HG02981 (cell line): Measurements from ENCODE around the gene ZNF385C.
A peak's percentile ranks its signal among the peaks of the same experiment; 100 is the strongest.
"Not testable (repeated sequence)": the region's sequence is repeated elsewhere in the genome, so short reads cannot be mapped to it uniquely, and the experiment has no call there.

Source experiments
- ATAC-seq: cut with Tn5 transposase; IDR thresholded peaks from one replicate; pipeline ENCODE4 v1.9.1; 2021; ENCODE audit warnings: mild to moderate bottlenecking, moderate library complexity; ENCODE audit not compliant: unreplicated experiment

ZNF385C gene

GRCh38 chr17:42025191-42025579 lies 73.1 kb downstream of the ZNF385C start:
- ATAC-seq: no peak

DNA sequence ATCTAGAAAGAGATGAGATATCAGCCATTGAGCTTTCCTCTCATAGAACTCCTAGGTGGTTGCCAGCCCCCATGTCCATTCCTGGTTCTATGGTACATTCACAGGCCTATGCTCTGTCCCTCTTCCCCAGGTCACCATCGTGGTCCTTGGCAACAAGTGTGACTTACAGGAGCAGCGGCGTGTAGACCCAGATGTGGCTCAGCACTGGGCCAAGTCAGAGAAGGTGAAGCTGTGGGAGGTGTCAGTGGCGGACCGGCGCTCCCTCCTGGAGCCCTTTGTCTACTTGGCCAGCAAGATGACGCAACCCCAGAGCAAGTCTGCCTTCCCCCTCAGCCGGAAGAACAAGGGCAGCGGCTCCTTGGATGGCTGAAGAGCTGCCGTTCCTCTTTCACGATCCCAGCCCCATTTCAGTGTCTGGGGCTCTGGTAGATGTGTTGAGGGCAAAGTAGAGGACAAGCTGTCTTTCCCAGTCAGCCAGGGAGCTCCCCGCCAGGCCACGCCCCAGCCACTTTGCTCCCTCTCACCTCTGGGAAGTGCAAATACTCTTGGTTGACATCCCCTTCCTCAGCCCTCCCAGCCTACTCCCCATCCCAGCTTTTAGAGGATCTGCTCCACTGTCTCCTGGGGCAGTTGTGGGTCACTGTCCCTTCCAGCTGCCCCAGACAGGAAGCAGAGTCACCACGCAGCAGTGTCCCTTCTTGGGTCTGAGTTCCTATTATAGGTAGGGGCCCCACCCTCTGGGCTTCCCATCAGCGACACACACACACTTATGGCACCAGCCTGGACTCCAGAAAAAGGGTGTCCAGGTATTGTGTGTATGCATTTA lies 74.5 kb downstream of the ZNF385C start:
- no peak for ATAC-seq

GRCh38 chr17:42020845-42021244 lies 77.4 kb downstream of the ZNF385C start:
- not testable (repeated sequence) for ATAC-seq

DNA sequence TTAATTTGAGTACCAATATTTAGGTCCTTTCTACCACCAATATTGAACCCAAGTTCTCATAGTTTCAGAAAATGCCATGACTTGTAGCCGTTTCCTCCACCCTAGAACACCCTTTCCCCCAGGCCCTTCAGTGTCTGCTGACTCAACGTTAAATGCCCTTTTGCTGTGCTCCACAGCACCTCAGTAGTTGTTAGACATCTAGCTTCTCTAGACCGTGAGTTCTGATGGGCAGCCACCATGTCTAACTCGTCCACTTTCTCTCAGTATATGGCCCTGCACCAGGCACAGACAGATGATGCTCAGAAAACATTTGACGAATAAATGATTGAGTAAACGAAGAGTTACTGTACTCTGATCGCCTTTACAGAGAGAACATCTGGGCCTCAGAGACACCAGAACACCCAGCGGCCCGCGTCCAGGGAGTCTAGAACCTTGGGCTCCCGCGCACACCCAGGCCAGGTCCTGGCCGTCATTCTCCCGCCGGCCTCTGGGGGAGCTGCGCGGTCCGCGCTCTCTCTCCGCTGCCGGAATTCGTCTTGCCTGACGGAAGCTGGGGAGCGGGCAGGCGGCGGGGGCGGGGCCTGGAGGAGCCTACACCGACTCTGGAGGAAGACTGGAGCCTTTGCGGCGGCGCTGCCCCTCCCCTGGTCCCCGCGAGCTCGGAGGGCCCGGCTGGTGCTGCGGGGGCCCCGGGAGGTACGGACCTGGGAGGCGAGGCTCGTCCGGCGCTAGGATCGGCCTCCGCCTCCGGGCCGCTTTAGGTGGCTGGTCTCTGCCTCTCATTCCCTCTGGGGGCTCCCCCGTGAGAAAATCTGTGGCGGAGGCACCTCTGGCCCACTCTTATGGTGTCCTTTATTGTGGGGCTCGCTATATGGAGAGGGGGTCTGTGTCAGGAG lies 78.5 kb downstream of the ZNF385C start, which contains the start of gene NKIRAS2:
Gene NKIRAS2, plus strand, starts transcription at position 582 of the 896 bp plus-strand sequence. CDS start 1,488 bp downstream, outside the sequence.
- peak; percentile 54 for ATAC-seq

- no peak for ATAC-seq
Measured at GRCh38 chr17:42018988-42019387, 79.3 kb downstream of the ZNF385C start.

DNA sequence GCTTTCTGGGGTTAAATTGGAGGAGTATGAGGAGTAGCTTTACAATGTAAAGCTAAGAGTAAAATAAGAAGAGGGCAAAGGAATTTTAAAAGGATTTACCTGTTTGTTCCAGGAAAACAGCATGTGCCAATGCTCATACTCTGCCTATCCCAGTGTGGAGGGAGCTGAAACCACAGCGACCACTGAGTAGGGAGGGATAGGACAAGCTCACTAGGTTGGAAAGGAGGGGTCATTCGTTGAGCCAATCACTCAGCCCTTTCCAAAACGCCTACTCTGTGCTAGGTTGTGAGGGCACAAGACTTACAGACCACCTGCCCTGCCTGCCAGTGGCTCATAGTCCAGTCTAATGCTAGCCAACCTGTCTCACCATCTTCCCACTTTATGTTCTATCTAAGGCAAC lies 79.9 kb downstream of the ZNF385C start:
- no peak for ATAC-seq

DNA sequence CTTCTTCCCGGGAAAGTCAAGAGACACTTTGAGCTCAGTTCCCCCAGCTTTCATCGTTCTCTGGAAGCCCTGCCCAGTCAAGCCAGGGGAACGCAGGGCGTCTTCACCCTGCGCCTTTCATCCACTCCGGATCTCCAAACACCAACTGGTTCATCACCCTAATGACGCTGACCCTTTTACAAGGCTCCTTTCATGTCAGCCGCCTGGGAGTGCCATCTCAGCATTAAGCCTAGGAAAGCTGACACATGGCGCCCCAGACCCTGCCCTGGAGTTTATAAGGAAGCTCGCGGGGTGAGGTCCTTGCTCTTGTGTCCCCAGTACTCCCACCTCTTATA lies 80.4 kb downstream of the ZNF385C start:
- no peak for ATAC-seq

DNA sequence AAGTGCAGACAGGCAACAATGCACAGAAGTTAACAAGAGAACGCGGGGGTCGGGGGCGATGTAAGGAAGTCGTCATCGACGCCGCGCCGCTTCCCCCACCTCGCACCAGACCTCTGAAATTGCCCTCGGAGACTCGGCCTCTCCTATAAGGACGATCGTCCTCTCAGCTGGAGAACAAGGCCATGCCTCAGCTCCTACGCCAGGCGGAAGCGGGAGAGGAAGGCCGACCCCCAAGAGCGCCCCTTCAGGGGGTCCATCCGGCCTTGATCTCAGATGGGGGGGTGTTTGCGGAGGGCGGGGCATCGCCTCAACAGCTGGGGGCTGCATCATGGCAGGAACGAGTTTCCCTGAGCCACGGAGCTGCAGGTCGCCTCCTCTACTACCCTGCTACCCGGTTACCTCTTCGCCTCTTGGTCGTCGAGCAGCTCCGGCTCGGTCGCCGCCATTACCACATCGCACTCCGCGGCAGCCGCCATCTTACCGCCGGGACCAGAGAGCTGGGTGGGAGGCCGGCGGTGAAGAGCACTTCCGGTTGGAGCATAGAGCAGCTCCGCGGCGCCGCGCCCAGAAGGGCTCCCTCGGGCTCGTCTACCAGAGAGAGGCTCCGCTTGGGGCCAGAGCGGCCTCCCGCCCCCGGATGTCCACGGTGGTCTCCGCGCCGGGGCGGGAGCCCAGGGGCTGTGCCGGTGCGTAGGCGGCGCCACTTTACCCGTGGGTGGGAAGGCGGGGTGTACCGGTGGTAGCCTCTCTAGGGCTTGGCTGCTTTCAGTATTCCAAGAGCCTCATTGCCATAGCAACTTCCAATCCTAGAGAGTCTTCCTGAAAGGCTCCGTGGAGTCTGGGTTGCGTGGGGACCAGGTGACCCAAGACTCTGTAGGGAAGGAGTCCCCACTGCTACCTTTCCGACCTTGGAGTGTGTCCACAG lies 81.1 kb downstream of the ZNF385C start, which contains the start of gene DNAJC7:
Gene DNAJC7, minus strand, starts transcription at position 499 of the 925 bp plus-strand sequence. Its CDS starts 23 bp downstream, at position 476.
- ATAC-seq: peak; percentile 80

- ATAC-seq: no peak
Measured at GRCh38 chr17:42016411-42016831, 81.9 kb downstream of the ZNF385C start.

- ATAC-seq: not testable (repeated sequence)
Measured at GRCh38 chr17:42013740-42014139, 84.5 kb downstream of the ZNF385C start.

DNA sequence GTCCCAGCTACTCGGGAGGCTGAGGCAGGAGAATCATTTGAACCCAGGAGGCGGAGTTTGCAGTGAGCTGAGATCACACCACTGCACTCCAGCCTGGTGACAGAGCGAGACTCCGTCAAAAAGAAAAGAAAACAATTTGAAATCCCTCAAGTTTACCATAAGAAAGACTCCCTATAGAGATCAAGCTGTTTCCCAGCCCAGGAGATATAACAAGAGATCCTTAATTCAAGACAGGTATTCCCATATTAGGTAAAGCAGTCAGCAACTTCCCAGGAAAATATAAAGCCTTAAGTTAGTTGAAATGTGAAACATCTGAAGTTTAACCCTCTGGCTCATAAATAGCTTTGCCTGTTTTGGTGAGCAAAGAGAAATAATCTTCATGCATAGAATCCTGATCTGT lies 85.9 kb downstream of the ZNF385C start:
- not testable (repeated sequence) for ATAC-seq

DNA sequence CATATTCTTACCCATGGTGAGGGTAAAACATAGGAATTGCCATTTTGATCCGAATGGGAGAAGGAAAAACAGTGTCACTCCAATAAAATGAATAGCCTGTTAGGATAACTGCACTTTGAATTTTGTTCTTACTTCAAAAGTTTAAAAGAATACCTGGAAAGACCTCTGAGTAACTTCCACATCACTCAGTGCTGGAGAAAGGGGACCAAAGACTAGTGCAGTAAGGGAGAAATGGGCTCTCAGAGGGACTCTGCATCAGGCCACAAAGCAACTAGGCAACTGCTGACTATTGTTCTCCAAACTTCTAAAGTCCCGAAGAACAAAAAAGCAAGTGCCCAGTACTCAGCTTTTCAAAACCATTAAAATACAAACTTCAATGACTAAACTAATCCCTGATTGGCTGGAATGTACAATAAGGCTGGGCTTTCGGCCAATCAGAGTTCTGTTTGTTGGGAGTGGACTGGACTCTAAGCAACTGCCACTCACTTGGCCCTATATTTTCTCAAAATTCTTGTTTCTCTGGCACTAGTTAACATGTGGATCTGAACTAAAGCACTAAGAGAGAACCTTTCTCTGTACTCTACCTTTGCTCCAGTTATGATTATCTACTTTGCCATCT lies 87.3 kb downstream of the ZNF385C start:
- no peak for ATAC-seq

DNA sequence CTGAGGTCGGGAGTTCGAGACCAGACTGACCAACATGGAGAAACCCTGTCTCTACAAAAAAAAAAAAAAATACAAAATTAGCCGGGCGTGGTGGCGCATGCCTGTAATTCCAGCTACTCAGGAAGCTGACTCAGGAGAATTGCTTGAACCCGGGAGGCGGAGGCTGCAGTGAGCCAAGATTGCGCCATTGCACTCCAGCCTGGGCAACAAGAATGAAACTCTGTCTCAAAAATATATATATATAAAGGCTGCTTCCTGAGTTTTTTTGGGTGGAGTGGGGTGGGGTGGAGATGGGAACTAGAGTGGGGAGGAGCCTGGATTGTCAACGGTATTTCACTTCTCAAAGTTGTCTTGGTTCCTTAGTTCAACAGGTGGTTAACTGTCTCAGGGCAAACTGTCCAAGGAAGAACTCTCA lies 88.0 kb downstream of the ZNF385C start:
- not testable (repeated sequence) for ATAC-seq

DNA sequence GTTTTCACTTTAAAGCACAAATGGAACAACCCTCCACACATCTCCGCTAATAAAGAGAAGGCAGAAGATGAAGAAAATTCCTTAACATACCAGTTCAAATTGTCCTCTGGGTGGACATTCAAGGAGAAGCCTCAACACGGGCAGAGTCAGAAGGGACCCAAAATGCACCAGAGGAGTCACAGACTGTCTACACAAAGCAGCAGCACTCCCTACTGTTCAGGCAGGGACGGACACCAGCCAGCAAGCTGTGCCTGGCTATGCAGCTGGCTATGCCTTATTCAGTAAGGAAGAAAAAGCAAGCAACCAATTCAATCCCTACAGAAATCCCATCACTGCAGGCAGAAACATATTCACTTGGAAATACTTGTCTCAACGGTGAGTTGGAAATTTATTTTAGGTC lies 89.1 kb downstream of the ZNF385C start:
- no peak for ATAC-seq

- ATAC-seq: no peak
Measured at GRCh38 chr17:42005166-42005565, 93.1 kb downstream of the ZNF385C start.

DNA sequence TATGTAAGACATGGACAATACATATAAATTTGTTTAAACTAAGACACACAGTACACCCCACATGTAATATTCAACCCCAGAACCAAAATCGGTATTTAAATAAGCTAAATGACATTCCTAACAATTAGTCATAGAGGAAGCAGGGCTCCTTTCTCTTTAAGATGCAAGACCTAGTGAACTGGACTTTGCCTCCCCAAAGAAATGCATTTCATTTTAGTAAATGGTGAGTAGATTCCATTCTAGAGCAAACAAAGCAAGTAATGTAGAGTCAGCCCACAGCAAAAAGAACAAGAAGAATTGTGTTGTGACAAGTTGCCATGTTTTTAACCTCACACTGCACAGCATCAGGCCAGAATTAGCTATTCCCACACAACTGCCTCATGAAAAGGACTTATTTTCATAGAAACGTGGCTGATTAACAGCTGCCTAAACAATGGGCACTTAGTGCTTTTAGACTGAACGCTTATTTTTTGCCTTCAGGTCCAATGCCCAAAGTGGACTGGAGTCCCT lies 95.4 kb downstream of the ZNF385C start:
- ATAC-seq: no peak

DNA sequence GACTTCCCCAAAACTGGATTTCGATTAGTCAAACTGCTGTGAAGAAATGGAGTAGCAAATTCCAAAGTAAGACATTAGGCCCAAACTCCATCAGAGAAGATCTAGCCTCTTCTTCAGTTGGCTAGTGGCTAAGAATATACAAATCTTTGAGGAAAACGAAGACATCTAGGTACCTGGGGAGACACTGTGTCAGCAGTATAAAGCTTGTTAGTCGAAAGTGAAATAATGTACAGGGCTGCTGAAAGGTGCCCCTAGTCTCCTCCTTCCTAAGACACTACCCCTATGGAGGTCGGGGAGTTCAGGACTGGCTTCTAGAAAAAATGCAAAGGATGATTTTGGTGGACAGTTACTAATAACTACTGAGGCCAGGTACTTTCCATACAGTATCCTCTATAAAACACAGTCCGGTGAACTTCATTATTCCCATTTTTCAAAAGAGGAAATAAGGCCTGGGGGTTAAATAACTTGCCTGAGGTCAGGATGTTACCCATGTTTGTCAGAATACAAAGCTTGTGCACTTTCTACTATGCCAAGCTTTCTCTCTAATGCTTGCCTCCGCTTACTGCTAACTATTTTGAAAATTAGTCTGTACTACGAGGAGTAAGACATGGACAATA lies 96.0 kb downstream of the ZNF385C start:
- no peak for ATAC-seq

- no peak for ATAC-seq
Measured at GRCh38 chr17:42001729-42002128, 96.5 kb downstream of the ZNF385C start.

GRCh38 chr17:42000413-42001133 lies 97.7 kb downstream of the ZNF385C start:
- no peak for ATAC-seq
